ENCODE measurements around the gene CACNA1I. TPM values are rescaled to one million over a fixed set of nuclear protein-coding genes. Genes with fewer than 3 reads are reported as not detected.

Gene CACNA1I
- total and polyA plus RNA-seq, 11 donors: 0.01 to 0.07 (median 0.04) TPM; not detected in 6

- intact Hi-C loops (cut with DNase I): no loop called here
- Histone ChIP-seq H3K27ac (no peak overlapping the region), H3K36me3 (no peaks in the 10 kb centered on the region), H3K4me1 (no peaks in the 10 kb centered on the region), H3K27me3 (peaks cover 0 to 29% (median 0%) of the 10 kb centered on the region in 9 donors), H3K9me3 (peaks cover 0 to 28% (median 17%) of the 10 kb centered on the region in 12 donors), H3K4me3 (no peak overlapping the region)
- TF ChIP-seq CTCF (IDR thresholded peaks at IDR 0.05) (no peak), POLR2A (IDR thresholded peaks at IDR 0.05) (no peak)
- DNase-seq (no peak), ATAC-seq (no peak)
- WGBS, 4 donors: 37 to 50% (median 40%) methylated on average over 10 of the region's 10 CpGs
Observed at GRCh38 chr22:39675947-39676346, 105.4 kb downstream of the CACNA1I start.

GRCh38 chr22:39677967-39678366 is 107.4 kb downstream of the CACNA1I start:
- no peak for TF ChIP-seq CTCF (IDR thresholded peaks at IDR 0.05)
- TF ChIP-seq POLR2A (IDR thresholded peaks at IDR 0.05): no peak
- H3K4me1 ChIP-seq: no peaks in the 10 kb centered on the region
- H3K27ac ChIP-seq: no peak overlapping the region
- H3K36me3 ChIP-seq: no peaks in the 10 kb centered on the region
- no peak overlapping the region for H3K4me3 ChIP-seq
- H3K27me3 ChIP-seq: peaks cover 0 to 29% (median 0%) of the 10 kb centered on the region in 9 donors
- peaks cover 0 to 8% (median 0%) of the 10 kb centered on the region in 12 donors for H3K9me3 ChIP-seq
- 89 to 90% (median 89%) methylated on average over 11 to 12 of the region's 12 CpGs for WGBS, 4 donors
- intact Hi-C loops (cut with DNase I): no loop called here
- ATAC-seq (no peak), DNase-seq (no peak)

GRCh38 chr22:39678862-39679490 is 108.4 kb downstream of the CACNA1I start:
- H3K9me3 ChIP-seq: no peaks in the 10 kb centered on the region
- ATAC-seq: no peak
- DNase-seq: no peak
- no peaks in the 10 kb centered on the region for H3K36me3 ChIP-seq
- H3K27ac ChIP-seq: no peak overlapping the region
- TF ChIP-seq POLR2A (IDR thresholded peaks at IDR 0.05) (no peak), CTCF (IDR thresholded peaks at IDR 0.05) (no peak)
- 86 to 89% (median 88%) methylated on average over 30 to 47 of the region's 47 CpGs for WGBS, 4 donors
- no peaks in the 10 kb centered on the region for H3K4me1 ChIP-seq
- intact Hi-C loops (cut with DNase I): no loop called here
- peaks cover 0 to 28% (median 3%) of the 10 kb centered on the region in 9 donors for H3K27me3 ChIP-seq
- no peak overlapping the region for H3K4me3 ChIP-seq

- Histone ChIP-seq H3K27ac (no peak overlapping the region), H3K27me3 (peaks cover 3 to 30% (median 5%) of the 10 kb centered on the region in 9 donors), H3K9me3 (no peaks in the 10 kb centered on the region), H3K4me3 (no peak overlapping the region), H3K4me1 (no peaks in the 10 kb centered on the region), H3K36me3 (no peaks in the 10 kb centered on the region)
- intact Hi-C loops (cut with DNase I): no loop called here
- WGBS, 4 donors: 65 to 81% (median 69%) methylated on average over 12 to 17 of the region's 17 CpGs
- no peak for ATAC-seq
- no peak for DNase-seq
- TF ChIP-seq CTCF (IDR thresholded peaks at IDR 0.05): no peak
- TF ChIP-seq POLR2A (IDR thresholded peaks at IDR 0.05): no peak
Observed at GRCh38 chr22:39679652-39680051, 109.1 kb downstream of the CACNA1I start.
